H1 (cell line): ENCODE data around the gene SF3B1. TPM values are rescaled to one million over a fixed set of nuclear protein-coding genes. Genes with fewer than 3 reads are reported as not detected.

Experiments used
- BCL11A ChIP-seq, 2 experiments: IDR thresholded peaks; one replicate each; pipeline ENCODE4 v1.6.1; 2011; ENCODE audit warnings: low read depth in 2 of 2, low read length in 2 of 2, mild to moderate bottlenecking in 2 of 2
- RAD21 ChIP-seq, 2 experiments: IDR thresholded peaks in 1 of 2; conservative IDR thresholded peaks in 1 of 2; 2 replicates each; pipeline ENCODE4 v1.6.1; 2011; ENCODE audit warnings: low read depth in 2 of 2, low read length in 2 of 2, improper control_type of control experiment in 1 of 2, inconsistent platforms in 1 of 2, mild to moderate bottlenecking in 1 of 2, moderate library complexity in 1 of 2
- polyA plus RNA-seq, 7 experiments: library from polyadenylated mRNA; depleted of rRNA in 3 of 7; stranded (reverse) in 5 of 7; unstranded in 2 of 7; fragments of >200 nt in 5 of 7; fragments of 200-250 nt in 2 of 7; gene quantifications; 1 replicate in 5 of 7; 2 replicates in 1 of 7; 4 replicates in 1 of 7; pipeline versions ENCODE4 v1.2.1 to v1.2.3, GENCODE V29; 2011 to 2013; ENCODE audit warnings: missing spikeins in 2 of 7, mixed read lengths in 2 of 7
- small RNA-seq: library from polyadenylated mRNA; stranded (forward); fragments of <200 nt; extraction: miRNeasy Mini kit (QIAGEN cat#:217004); gene quantifications from one replicate; pipeline ENCODE3, GENCODE V24; 2013; ENCODE audit not compliant: insufficient read depth
- total RNA-seq: library from RNA; stranded (reverse); fragmentation: NEBNext Ultra II Directional; extraction: Animal tissue kit (Norgen Biotek cat#: 25700); gene quantifications from 2 replicates; pipeline ENCODE4 v1.2.1, GENCODE V29; 2021

Gene SF3B1
- total and polyA plus RNA-seq, 2 of the 8 experiments (the other 6 are each of a cell fraction or from before 2014, with no cell fraction given) = 320 to 403 TPM

GRCh38 chr2:197340591-197340990 lies 94.2 kb downstream of the SF3B1 start (continued):
- TF ChIP-seq RAD21 (IDR thresholded peaks at IDR 0.05 in 1 of 2, conservative IDR thresholded peaks at IDR 0.05 in 1 of 2; ENCODE audit: low read depth in 2 of 2, low read length in 2 of 2) = no peak
- TF ChIP-seq BCL11A (IDR thresholded peaks at IDR 0.05; ENCODE audit: low read depth in 2 of 2, low read length in 2 of 2) = no peak

Small RNA genes within 50 kb of the gene (small RNA-seq; reads per million reads assigned to genes)
- not detected for gene RF00394
- not detected for gene RNU6-1029P

Other genes with a start within 250 kb of the SF3B1 start
- 1.3 TPM in 2 replicates for gene ANKRD44, start 124.2 kb downstream of the SF3B1 start, total RNA-seq
- 1.2 and 1.4 TPM in 2 replicates for gene ANKRD44, start 124.2 kb downstream of the SF3B1 start, polyA plus RNA-seq (2011; rRNA removed)
- 17.0 and 17.3 TPM in 2 replicates for gene COQ10B, start 18.5 kb upstream of the SF3B1 start, total RNA-seq
- 1.7 and 1.9 TPM in 2 replicates for gene COQ10B, start 18.5 kb upstream of the SF3B1 start, polyA plus RNA-seq (2011; rRNA removed)
- gene HSPD1, start 64.8 kb upstream of the SF3B1 start, total RNA-seq = 1,063 and 1,108 TPM in 2 replicates
- gene HSPD1, start 64.8 kb upstream of the SF3B1 start, polyA plus RNA-seq (2011; rRNA removed) = 166 and 221 TPM in 2 replicates
- 364 and 377 TPM in 2 replicates for gene HSPE1, start 65.4 kb upstream of the SF3B1 start, total RNA-seq
- 105 and 206 TPM in 2 replicates for gene HSPE1, start 65.4 kb upstream of the SF3B1 start, polyA plus RNA-seq (2011; rRNA removed)
- gene MOB4, start 81.0 kb upstream of the SF3B1 start, total RNA-seq = 46.8 and 54.2 TPM in 2 replicates
- gene MOB4, start 81.0 kb upstream of the SF3B1 start, polyA plus RNA-seq (2011; rRNA removed) = 19.3 and 51.5 TPM in 2 replicates
- gene RFTN2, start 240.6 kb upstream of the SF3B1 start, total RNA-seq = 1.2 and 2.4 TPM in 2 replicates
- gene RFTN2, start 240.6 kb upstream of the SF3B1 start, polyA plus RNA-seq (2011; rRNA removed) = 0.42 and 2.3 TPM in 2 replicates